Activated naive CD4-positive, alpha-beta T cell (primary cell): ENCODE measurements around the gene ZBTB16.

ENCODE experiments used
- DNase-seq, 4 experiments: peaks; one replicate each; lab custom pipeline; 2025; lab: John Stamatoyannopoulos, UW

Gene ZBTB16

GRCh38 chr11:114261791-114262190 lies 202.3 kb downstream of the ZBTB16 start:
- DNase-seq, result no peak

GRCh38 chr11:114262681-114263512 lies 203.4 kb downstream of the ZBTB16 start:
- DNase-seq, result no peak

GRCh38 chr11:114263513-114264170 lies 204.1 kb downstream of the ZBTB16 start:
- no peak for DNase-seq

- DNase-seq, result no peak
Observed at GRCh38 chr11:114264381-114264780, 204.9 kb downstream of the ZBTB16 start.

- no peak for DNase-seq
Observed at GRCh38 chr11:114265122-114265878, 205.8 kb downstream of the ZBTB16 start.

GRCh38 chr11:114269498-114269897 lies 210.0 kb downstream of the ZBTB16 start:
- no peak for DNase-seq

GRCh38 chr11:114270531-114271270 lies 211.2 kb downstream of the ZBTB16 start:
- DNase-seq, result no peak

- DNase-seq, result no peak
Observed at GRCh38 chr11:114271316-114271715, 211.8 kb downstream of the ZBTB16 start.

GRCh38 chr11:114272311-114272710 lies 212.8 kb downstream of the ZBTB16 start:
- DNase-seq, result no peak

GRCh38 chr11:114273071-114273470 lies 213.6 kb downstream of the ZBTB16 start:
- no peak for DNase-seq

GRCh38 chr11:114273890-114274635 lies 214.6 kb downstream of the ZBTB16 start:
- DNase-seq, result no peak

- no peak for DNase-seq
Observed at GRCh38 chr11:114274637-114275036, 215.1 kb downstream of the ZBTB16 start.

GRCh38 chr11:114275280-114275679 lies 215.8 kb downstream of the ZBTB16 start:
- no peak for DNase-seq

- DNase-seq, result no peak
Observed at GRCh38 chr11:114276077-114276476, 216.6 kb downstream of the ZBTB16 start.

- DNase-seq, result no peak
Observed at GRCh38 chr11:114277637-114278341, 218.3 kb downstream of the ZBTB16 start.

GRCh38 chr11:114278342-114279065 lies 219.0 kb downstream of the ZBTB16 start:
- DNase-seq, result no peak

- no peak for DNase-seq
Observed at GRCh38 chr11:114279792-114280546, 220.5 kb downstream of the ZBTB16 start.

- no peak for DNase-seq
Observed at GRCh38 chr11:114280696-114281095, 221.2 kb downstream of the ZBTB16 start.

GRCh38 chr11:114281388-114281956 lies 222.0 kb downstream of the ZBTB16 start:
- no peak for DNase-seq
